Measurements from ENCODE around the gene CCDC33.

CCDC33 gene

GRCh38 chr15:74265046-74265639, 29.0 kb downstream of the CCDC33 start:
- H3K9me3 ChIP-seq (ENCODE audit: insufficient read depth, low read length), result no peaks in the 10 kb centered on the region
- peaks cover 58% of the 10 kb centered on the region for H3K27me3 ChIP-seq (ENCODE audit: low read depth, low read length)
- no peak overlapping the region for H2AFZ ChIP-seq (ENCODE audit: low read depth, low read length)
- no peaks in the 10 kb centered on the region for H3K4me1 ChIP-seq (ENCODE audit: low read length)
- H3K4me2 ChIP-seq (ENCODE audit: low read length), result no peak overlapping the region
- TF ChIP-seq EZH2phosphoT487 (IDR thresholded peaks at IDR 0.05; ENCODE audit: low read depth) (no peak), CTCF (IDR thresholded peaks at IDR 0.05; ENCODE audit: low read depth, low read length) (no peak)
- H3K9ac ChIP-seq (ENCODE audit: low read length), result no peak overlapping the region
- no peaks in the 10 kb centered on the region for H3K36me3 ChIP-seq (replicated peaks; ENCODE audit: low read depth, low read length)
- H3K27ac ChIP-seq (ENCODE audit: low read length), result no peak overlapping the region
- no peaks in the 10 kb centered on the region for H3K79me2 ChIP-seq (ENCODE audit: low read length)
- H4K20me1 ChIP-seq (ENCODE audit: insufficient read depth, low read length), result peaks cover 12% of the 10 kb centered on the region
- H3K4me3 ChIP-seq (ENCODE audit: low read length), result no peak overlapping the region

- H3K9me3 ChIP-seq (ENCODE audit: insufficient read depth, low read length), result no peaks in the 10 kb centered on the region
- no peaks in the 10 kb centered on the region for H3K79me2 ChIP-seq (ENCODE audit: low read length)
- H3K27ac ChIP-seq (ENCODE audit: low read length), result no peak overlapping the region
- H4K20me1 ChIP-seq (ENCODE audit: insufficient read depth, low read length), result peaks cover 12% of the 10 kb centered on the region; the same call in 1 of the 2 replicates
- H3K27me3 ChIP-seq (ENCODE audit: low read depth, low read length), result peaks cover 51% of the 10 kb centered on the region
- no peaks in the 10 kb centered on the region for H3K36me3 ChIP-seq (replicated peaks; ENCODE audit: low read depth, low read length)
- H2AFZ ChIP-seq (ENCODE audit: low read depth, low read length), result no peak overlapping the region
- no peaks in the 10 kb centered on the region for H3K4me1 ChIP-seq (ENCODE audit: low read length)
- H3K4me3 ChIP-seq (ENCODE audit: low read length), result no peak overlapping the region
- TF ChIP-seq CTCF (IDR thresholded peaks at IDR 0.05; ENCODE audit: low read depth, low read length) (no peak), EZH2phosphoT487 (IDR thresholded peaks at IDR 0.05; ENCODE audit: low read depth) (no peak)
- H3K9ac ChIP-seq (ENCODE audit: low read length), result no peak overlapping the region
- H3K4me2 ChIP-seq (ENCODE audit: low read length), result no peak overlapping the region
Measured at GRCh38 chr15:74268020-74268419, 31.9 kb downstream of the CCDC33 start.

GRCh38 chr15:74269362-74270035, 33.4 kb downstream of the CCDC33 start:
- H3K9ac ChIP-seq (ENCODE audit: low read length), result no peak overlapping the region
- no peak overlapping the region for H3K4me3 ChIP-seq (ENCODE audit: low read length)
- peaks cover 40% of the 10 kb centered on the region for H3K27me3 ChIP-seq (ENCODE audit: low read depth, low read length)
- no peak overlapping the region for H3K4me2 ChIP-seq (ENCODE audit: low read length)
- no peak overlapping the region for H2AFZ ChIP-seq (ENCODE audit: low read depth, low read length)
- no peaks in the 10 kb centered on the region for H3K9me3 ChIP-seq (ENCODE audit: insufficient read depth, low read length)
- TF ChIP-seq EZH2phosphoT487 (IDR thresholded peaks at IDR 0.05; ENCODE audit: low read depth), result no peak
- no peak for TF ChIP-seq CTCF (IDR thresholded peaks at IDR 0.05; ENCODE audit: low read depth, low read length)
- H3K36me3 ChIP-seq (replicated peaks; ENCODE audit: low read depth, low read length), result no peaks in the 10 kb centered on the region
- no peak overlapping the region for H3K27ac ChIP-seq (ENCODE audit: low read length)
- peaks cover 12% of the 10 kb centered on the region; the same call in 1 of the 2 replicates for H4K20me1 ChIP-seq (ENCODE audit: insufficient read depth, low read length)
- H3K4me1 ChIP-seq (ENCODE audit: low read length), result no peaks in the 10 kb centered on the region
- H3K79me2 ChIP-seq (ENCODE audit: low read length), result no peaks in the 10 kb centered on the region

GRCh38 chr15:74270155-74270554, 34.0 kb downstream of the CCDC33 start:
- peaks cover 8% of the 10 kb centered on the region; the same call in 1 of the 2 replicates for H4K20me1 ChIP-seq (ENCODE audit: insufficient read depth, low read length)
- no peak for TF ChIP-seq CTCF (IDR thresholded peaks at IDR 0.05; ENCODE audit: low read depth, low read length)
- TF ChIP-seq EZH2phosphoT487 (IDR thresholded peaks at IDR 0.05; ENCODE audit: low read depth), result no peak
- no peak overlapping the region for H2AFZ ChIP-seq (ENCODE audit: low read depth, low read length)
- no peak overlapping the region for H3K4me2 ChIP-seq (ENCODE audit: low read length)
- no peak overlapping the region for H3K9ac ChIP-seq (ENCODE audit: low read length)
- no peaks in the 10 kb centered on the region for H3K4me1 ChIP-seq (ENCODE audit: low read length)
- no peaks in the 10 kb centered on the region for H3K9me3 ChIP-seq (ENCODE audit: insufficient read depth, low read length)
- H3K79me2 ChIP-seq (ENCODE audit: low read length), result no peaks in the 10 kb centered on the region
- no peak overlapping the region for H3K27ac ChIP-seq (ENCODE audit: low read length)
- H3K4me3 ChIP-seq (ENCODE audit: low read length), result no peak overlapping the region
- no peaks in the 10 kb centered on the region for H3K36me3 ChIP-seq (replicated peaks; ENCODE audit: low read depth, low read length)
- H3K27me3 ChIP-seq (ENCODE audit: low read depth, low read length), result peaks cover 34% of the 10 kb centered on the region

Data from OCI-LY3 (cell line).